Measurements from ENCODE around the gene CHST1.

GRCh38 chr11:45653277-45653676, 12.1 kb downstream of the CHST1 start:
- no peak for TF ChIP-seq POLR2A (IDR thresholded peaks at IDR 0.05; ENCODE audit: low read length)
- no peak for TF ChIP-seq GATA1 (IDR thresholded peaks at IDR 0.05; ENCODE audit: low read depth, low read length)

Data from erythroblast (primary cell).